MM.1S (cell line): ENCODE measurements around the gene DUSP14.

Experiments
- CTCF ChIP-seq: fragments of 300-600 bp; sonication (generic); IDR thresholded peaks from 2 replicates; pipeline ENCODE4 v1.5.1; 2016; ENCODE audit warnings: antibody characterized with exemption, low read length, mixed read lengths
- EZH2 ChIP-seq: fragments of 300-600 bp; sonication (generic); optimal IDR thresholded peaks from 2 replicates; pipeline ENCODE3; 2017; ENCODE audit warnings: low read depth, mild to moderate bottlenecking, antibody characterized with exemption, low read length, mixed read lengths

- TF ChIP-seq CTCF (no peak), EZH2 (no peak)
Measured at GRCh38 chr17:37489197-37490001, at the start of gene DUSP14.
